Measurements from ENCODE around the gene LDHD.
A peak's percentile ranks its signal among the peaks of the same experiment; 100 is the strongest.
"Not testable (repeated sequence)": the region's sequence is repeated elsewhere in the genome, so short reads cannot be mapped to it uniquely, and the experiment has no call there.

Gene LDHD

GRCh38 chr16:75116081-75116910 is at the start of gene LDHD:
LDHD (minus strand) TSS chr16:75116780; CDS start chr16:75116720, 60 bp downstream.
- no peak for DNase-seq (ENCODE audit: low read depth)

GRCh38 chr16:75160386-75160785 is 43.8 kb upstream of the LDHD start:
- DNase-seq (ENCODE audit: low read depth): no peak

- no peak for DNase-seq (ENCODE audit: low read depth)
Measured at GRCh38 chr16:75152635-75153034, 36.1 kb upstream of the LDHD start.

DNA sequence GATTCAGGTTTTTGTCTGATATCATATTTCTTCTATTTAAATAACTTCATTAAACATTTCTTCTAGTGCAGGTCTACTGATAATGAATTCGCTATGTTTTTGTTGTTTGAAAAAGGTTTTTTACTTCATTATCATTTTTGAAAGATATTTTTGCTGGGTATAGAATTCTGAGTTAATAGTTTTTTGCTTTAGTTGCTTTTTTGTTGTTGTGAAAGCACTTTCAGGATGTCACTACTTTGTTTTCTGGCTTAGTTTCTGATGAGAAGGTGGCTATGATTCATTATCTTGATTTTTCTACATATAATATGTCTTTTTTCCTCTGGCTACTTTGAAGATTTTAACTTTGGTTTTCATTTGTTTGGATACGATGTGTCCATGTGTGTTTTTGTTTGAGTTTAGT is 35.2 kb upstream of the LDHD start:
- DNase-seq (ENCODE audit: low read depth): no peak

DNA sequence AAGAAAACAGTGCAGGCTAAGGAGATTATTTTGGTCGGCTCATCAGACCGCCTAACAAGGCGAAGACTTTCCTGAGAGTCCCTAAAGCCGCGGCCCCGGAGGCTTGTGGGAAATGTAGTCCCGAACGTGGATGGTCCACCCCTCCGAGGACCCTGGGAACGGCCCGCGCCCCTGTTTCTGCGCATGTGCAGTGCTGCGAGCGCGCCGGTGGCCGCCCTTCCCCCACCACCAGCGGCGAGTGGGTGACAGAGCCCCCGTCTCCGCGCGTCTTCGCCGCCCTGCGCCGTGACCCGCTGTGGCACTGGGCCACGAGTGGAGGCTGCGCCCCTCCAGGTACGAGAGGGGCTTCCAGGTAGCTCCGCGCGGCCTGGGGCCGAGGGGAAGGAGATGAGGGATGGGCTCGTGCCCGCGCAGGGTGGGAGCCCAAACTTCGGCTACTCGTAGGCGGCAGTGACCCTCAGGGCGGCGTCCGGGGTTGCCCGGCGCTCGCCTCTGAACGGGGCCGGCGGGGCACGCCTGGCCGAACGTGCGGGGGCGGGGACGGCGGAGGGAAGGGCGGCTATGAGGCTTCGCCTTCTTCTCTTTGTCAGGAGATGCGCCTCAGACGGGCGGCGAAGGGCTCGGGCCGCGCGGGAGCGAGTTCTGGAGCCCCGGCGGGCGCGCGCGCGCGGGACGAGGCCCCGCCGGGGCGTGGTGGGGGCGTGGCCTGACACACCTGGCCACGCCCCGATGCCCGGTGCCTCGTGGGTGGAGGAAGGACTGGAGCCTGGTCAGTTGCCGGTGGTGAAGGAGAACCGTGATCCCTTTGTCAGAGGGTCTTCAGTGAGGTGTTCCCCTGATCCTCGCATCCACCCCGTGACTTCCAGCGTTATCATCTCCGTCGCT is 32.0 kb upstream of the LDHD start, which contains the start of gene ZFP1:
TSS of gene ZFP1 (plus strand) at position 214 of the 885 bp plus-strand sequence. CDS start 4,428 bp downstream, outside the sequence.
- DNase-seq (ENCODE audit: low read depth): peak; percentile 84

- DNase-seq (ENCODE audit: low read depth): no peak
Measured at GRCh38 chr16:75147968-75148310, 31.4 kb upstream of the LDHD start.

- DNase-seq (ENCODE audit: low read depth): no peak
Measured at GRCh38 chr16:75143941-75144340, 27.4 kb upstream of the LDHD start.

DNA sequence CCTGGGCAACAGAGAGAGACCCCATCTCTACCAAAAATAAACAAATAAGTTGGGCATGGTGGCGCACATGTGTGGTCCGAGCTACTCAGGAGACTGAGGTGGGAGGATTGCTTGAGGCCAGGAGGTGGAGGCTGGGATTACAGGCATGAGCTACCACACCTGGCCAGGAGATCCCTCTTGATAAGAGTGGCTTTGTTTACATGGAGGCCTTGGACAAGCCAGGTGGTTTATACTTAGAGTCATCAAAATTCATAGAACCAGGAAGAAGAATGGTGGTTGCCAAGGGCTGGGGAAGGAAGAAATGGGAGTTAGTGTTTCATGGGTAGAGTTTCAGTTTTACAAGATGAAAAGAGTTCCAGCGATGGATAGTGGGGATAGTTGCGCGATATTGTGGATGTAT is 22.9 kb upstream of the LDHD start:
- no peak for DNase-seq (ENCODE audit: low read depth)

- DNase-seq (ENCODE audit: low read depth): no peak
Measured at GRCh38 chr16:75138636-75139035, 22.1 kb upstream of the LDHD start.

GRCh38 chr16:75138233-75138632 is 21.7 kb upstream of the LDHD start:
- no peak for DNase-seq (ENCODE audit: low read depth)

- no peak for DNase-seq (ENCODE audit: low read depth)
Measured at GRCh38 chr16:75131081-75131480, 14.5 kb upstream of the LDHD start.

DNA sequence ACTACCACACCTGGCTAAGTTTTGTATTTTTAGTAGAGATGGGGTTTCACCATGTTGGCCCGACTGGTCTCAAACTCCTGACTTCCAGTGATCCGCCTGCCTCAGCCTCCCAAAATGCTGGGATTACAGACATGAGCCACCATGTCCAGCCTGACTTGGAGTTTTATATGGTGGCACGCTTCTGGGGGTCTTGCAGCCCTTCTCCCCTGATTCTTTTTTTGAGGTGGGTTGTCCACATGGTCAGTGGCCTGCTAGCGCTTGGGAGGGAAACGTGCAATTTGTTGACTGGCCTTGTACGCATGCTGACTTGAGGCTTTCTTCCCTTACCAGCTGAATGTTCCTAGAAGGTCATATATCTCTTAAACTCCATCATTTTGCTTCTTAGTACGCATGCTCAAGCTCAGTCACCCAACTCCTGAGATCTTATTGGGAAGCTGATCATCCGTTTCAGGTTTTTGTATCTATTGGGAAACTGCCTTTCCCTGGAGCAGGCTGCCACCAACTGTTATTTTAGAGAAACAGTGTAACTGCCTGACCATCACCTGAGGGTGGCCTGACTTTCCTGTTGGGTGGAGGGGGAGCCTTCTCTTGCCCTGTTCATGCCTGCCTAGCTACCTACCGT is 13.7 kb upstream of the LDHD start:
- DNase-seq (ENCODE audit: low read depth): no peak

DNA sequence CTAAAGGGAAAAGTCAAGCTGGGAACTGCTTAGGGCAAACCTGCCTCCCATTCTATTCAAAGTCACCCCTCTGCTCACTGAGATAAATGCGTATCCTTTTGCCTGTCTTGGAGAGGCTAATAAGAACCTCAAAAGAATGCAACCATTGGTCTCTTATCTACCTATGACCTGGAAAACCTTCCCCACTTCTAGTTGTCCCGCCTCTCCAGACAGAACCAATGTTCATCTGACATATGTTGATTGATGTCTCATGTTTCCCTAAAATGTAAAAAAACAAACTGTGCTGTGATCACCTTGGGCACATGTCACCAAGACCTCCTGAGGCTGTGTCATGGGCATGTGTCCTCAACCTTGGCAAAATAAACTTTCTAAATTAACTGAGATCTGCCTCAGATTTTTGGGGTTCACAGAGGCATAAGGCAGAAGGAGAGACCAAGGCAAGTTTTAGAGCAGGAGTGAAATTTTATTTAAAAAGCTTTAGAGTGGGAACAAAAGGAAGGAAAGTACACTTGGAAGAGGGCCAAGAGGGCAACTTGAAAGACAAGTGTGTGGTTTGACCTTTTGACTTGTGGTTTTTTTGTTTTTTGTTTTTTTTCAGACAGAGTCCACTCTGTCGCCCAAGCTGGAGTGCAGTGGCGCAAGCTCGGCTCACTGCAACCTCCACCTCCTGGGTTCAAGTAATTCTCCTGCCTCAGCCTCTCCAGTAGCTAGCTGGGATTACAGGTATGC is 13.0 kb upstream of the LDHD start:
- DNase-seq (ENCODE audit: low read depth): not testable (repeated sequence)

DNA sequence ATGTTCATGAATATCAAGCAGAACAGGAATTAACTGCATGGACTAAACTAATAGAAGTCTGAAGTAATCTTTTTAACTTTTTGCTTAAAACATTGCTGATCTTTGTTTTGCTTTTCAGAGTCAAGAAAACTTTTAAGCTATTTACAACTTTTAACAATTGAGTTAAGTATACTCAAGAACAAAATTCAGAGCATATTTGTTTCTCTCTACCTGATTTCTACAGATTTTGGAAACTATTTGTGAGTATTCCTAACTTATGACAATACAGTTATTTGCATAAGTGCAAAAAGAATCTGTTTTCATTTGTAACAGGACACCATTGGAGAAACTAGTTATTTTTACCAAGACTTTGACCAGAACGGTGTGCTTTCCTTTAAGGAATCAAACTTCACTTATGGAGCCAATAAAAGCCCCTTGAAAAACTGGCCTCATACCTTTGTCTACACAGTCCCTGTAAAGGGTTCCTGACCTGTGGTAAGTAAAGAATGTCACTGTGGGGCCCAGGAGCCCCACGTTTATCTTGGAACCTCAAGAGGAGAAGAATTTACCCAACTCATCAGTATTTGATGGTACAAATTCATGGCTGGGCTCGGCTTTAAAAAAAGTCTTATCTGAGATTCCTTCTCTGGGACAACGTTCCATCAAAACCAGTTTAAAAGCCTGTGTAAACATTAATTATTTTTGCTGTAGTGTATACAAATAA is 11.3 kb upstream of the LDHD start:
- DNase-seq (ENCODE audit: low read depth): no peak

DNA sequence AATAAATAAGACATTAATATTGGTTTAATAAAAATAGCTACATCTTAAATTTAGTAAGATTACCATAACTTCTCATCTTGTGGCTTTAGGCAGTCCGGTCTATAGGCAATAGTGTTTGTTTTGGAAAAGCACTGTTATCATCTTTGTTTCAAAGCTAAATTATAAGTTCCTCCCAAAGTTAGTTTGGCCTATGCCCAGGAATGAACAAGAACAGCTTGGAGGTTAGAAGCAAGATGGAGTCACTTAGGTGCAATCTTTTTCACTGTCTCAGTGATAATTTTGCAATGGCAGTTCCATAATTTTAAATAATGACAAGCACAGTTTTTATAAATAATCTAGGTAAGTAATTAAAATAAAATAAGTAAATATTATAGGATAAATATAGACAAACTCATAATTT is 6.0 kb upstream of the LDHD start:
- DNase-seq (ENCODE audit: low read depth): no peak

- DNase-seq (ENCODE audit: low read depth): no peak
Measured at GRCh38 chr16:75121949-75122568, 5.5 kb upstream of the LDHD start.

GRCh38 chr16:75120253-75120652 is 3.7 kb upstream of the LDHD start:
- no peak for DNase-seq (ENCODE audit: low read depth)

GRCh38 chr16:75118943-75119539 is 2.5 kb upstream of the LDHD start:
- no peak for DNase-seq (ENCODE audit: low read depth)

DNA sequence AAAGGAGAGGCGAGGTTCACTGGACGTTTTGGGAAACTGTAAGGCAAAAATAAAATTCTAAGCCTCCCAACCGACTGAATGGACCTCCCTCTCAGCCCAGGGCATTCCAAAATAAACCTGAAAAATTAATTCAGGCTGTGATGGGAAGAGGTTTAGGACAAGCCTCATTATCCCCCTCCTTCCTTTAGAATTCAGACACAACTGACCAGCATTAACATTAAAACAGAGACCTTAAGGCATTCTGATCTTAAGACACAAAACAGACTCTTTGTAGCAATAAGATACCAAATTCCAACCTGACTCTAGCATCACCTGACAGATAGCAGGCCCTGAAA is 298 bp upstream of the LDHD start:
- DNase-seq (ENCODE audit: low read depth): no peak

Measured in HS-5 (cell line).